HEK293 (cell line): ENCODE data around the gene RHOT2.

Source experiments
- BCL11B ChIP-seq: fragments of 450-650 bp; formaldehyde crosslinking; IDR thresholded peaks from 2 replicates; pipeline ENCODE4 v1.5.1; 2016; ENCODE audit warnings: low read depth, missing biosample characterization, missing genetic modification characterization
- CTCF ChIP-seq: fragments of 450-650 bp; formaldehyde crosslinking; IDR thresholded peaks from 2 replicates; pipeline ENCODE4 v1.5.1; 2016; ENCODE audit warnings: missing biosample characterization, missing genetic modification characterization
- EGR2 ChIP-seq: fragments of 450-650 bp; formaldehyde crosslinking; IDR thresholded peaks from 2 replicates; pipeline ENCODE4 v1.5.1; 2016; ENCODE audit warnings: low read depth, missing biosample characterization, missing genetic modification characterization
- GLIS2 ChIP-seq: fragments of 450-650 bp; formaldehyde crosslinking; IDR thresholded peaks from 2 replicates; pipeline ENCODE4 v1.5.1; 2016; ENCODE audit warnings: missing biosample characterization, missing genetic modification characterization
- IKZF3 ChIP-seq: fragments of 450-650 bp; IDR thresholded peaks from 2 replicates; pipeline ENCODE4 v1.5.0; 2018; ENCODE audit warnings: missing biosample characterization, mild to moderate bottlenecking, missing genetic modification characterization, moderate library complexity
- PRDM4 ChIP-seq: fragments of 450-650 bp; formaldehyde crosslinking; IDR thresholded peaks from 2 replicates; pipeline ENCODE4 v1.5.1; 2017; ENCODE audit warnings: missing biosample characterization, missing genetic modification characterization
- PRDM6 ChIP-seq: fragments of 450-650 bp; formaldehyde crosslinking; IDR thresholded peaks from 2 replicates; pipeline ENCODE4 v1.5.1; 2017; ENCODE audit warnings: missing biosample characterization, missing genetic modification characterization
- REST ChIP-seq: fragments of 450-650 bp; formaldehyde crosslinking; IDR thresholded peaks from 2 replicates; pipeline ENCODE4 v1.5.1; 2016; ENCODE audit warnings: missing biosample characterization, missing genetic modification characterization
- SP3 ChIP-seq: fragments of 450-650 bp; formaldehyde crosslinking; IDR thresholded peaks from 2 replicates; pipeline ENCODE4 v1.5.1; 2016; ENCODE audit warnings: missing biosample characterization, missing genetic modification characterization
- ZBTB7A ChIP-seq: fragments of 450-650 bp; formaldehyde crosslinking; IDR thresholded peaks from 2 replicates; pipeline ENCODE4 v1.5.1; 2016; ENCODE audit warnings: low read depth, missing biosample characterization, missing genetic modification characterization
- ZBTB8A ChIP-seq: fragments of 450-650 bp; formaldehyde crosslinking; IDR thresholded peaks from 2 replicates; pipeline ENCODE4 v1.5.1; 2016; ENCODE audit warnings: missing biosample characterization, missing genetic modification characterization
- ZIC2 ChIP-seq: fragments of 450-650 bp; formaldehyde crosslinking; IDR thresholded peaks from 2 replicates; pipeline ENCODE4 v1.5.1; 2016; ENCODE audit warnings: missing biosample characterization, missing genetic modification characterization
- ZNF146 ChIP-seq: fragments of 450-650 bp; formaldehyde crosslinking; IDR thresholded peaks from 2 replicates; pipeline ENCODE4 v1.5.1; 2016; ENCODE audit warnings: missing biosample characterization, missing genetic modification characterization
- ZNF221 ChIP-seq: fragments of 450-650 bp; formaldehyde crosslinking; IDR thresholded peaks from 2 replicates; pipeline ENCODE4 v1.5.1; 2017; ENCODE audit warnings: missing biosample characterization, missing genetic modification characterization, borderline replicate concordance
- ZNF239 ChIP-seq: fragments of 450-650 bp; formaldehyde crosslinking; IDR thresholded peaks from 2 replicates; pipeline ENCODE4 v1.5.1; 2016; ENCODE audit warnings: missing biosample characterization, missing genetic modification characterization
- ZNF341 ChIP-seq: fragments of 450-650 bp; formaldehyde crosslinking; IDR thresholded peaks from 2 replicates; pipeline ENCODE4; 2016; ENCODE audit warnings: low read depth, missing biosample characterization, missing genetic modification characterization
- ZNF394 ChIP-seq: fragments of 450-650 bp; formaldehyde crosslinking; IDR thresholded peaks from 2 replicates; pipeline ENCODE4 v1.5.1; 2016; ENCODE audit warnings: missing biosample characterization, missing genetic modification characterization, mild to moderate bottlenecking, moderate library complexity, borderline replicate concordance
- ZNF398 ChIP-seq: fragments of 450-650 bp; formaldehyde crosslinking; IDR thresholded peaks from 2 replicates; pipeline ENCODE4 v1.5.1; 2017; ENCODE audit warnings: missing biosample characterization, missing genetic modification characterization
- ZNF433 ChIP-seq: fragments of 450-650 bp; formaldehyde crosslinking; IDR thresholded peaks from 2 replicates; pipeline ENCODE4 v1.5.1; 2016; ENCODE audit warnings: missing biosample characterization, missing genetic modification characterization, low read depth
- ZNF600 ChIP-seq: fragments of 450-650 bp; formaldehyde crosslinking; IDR thresholded peaks from 2 replicates; pipeline ENCODE4 v1.5.1; 2016; ENCODE audit warnings: missing biosample characterization, missing genetic modification characterization
- ZNF610 ChIP-seq: fragments of 450-650 bp; formaldehyde crosslinking; IDR thresholded peaks from 2 replicates; pipeline ENCODE4 v1.5.1; 2016; ENCODE audit warnings: missing biosample characterization, missing genetic modification characterization, borderline replicate concordance
- ZNF621 ChIP-seq: fragments of 450-650 bp; formaldehyde crosslinking; IDR thresholded peaks from 2 replicates; pipeline ENCODE4 v1.5.1; 2017; ENCODE audit warnings: missing biosample characterization, missing genetic modification characterization
- ZNF645 ChIP-seq: fragments of 450-650 bp; formaldehyde crosslinking; IDR thresholded peaks from 2 replicates; pipeline ENCODE4; 2016; ENCODE audit warnings: missing biosample characterization, missing genetic modification characterization
- ZNF76 ChIP-seq: fragments of 450-650 bp; formaldehyde crosslinking; IDR thresholded peaks from 2 replicates; pipeline ENCODE4; 2016; ENCODE audit warnings: low read depth, missing biosample characterization, missing genetic modification characterization, borderline replicate concordance
- ZNF837 ChIP-seq: fragments of 450-650 bp; formaldehyde crosslinking; IDR thresholded peaks from 2 replicates; pipeline ENCODE4 v1.5.1; 2016; ENCODE audit warnings: missing biosample characterization, missing genetic modification characterization
- ZNF843 ChIP-seq: fragments of 450-650 bp; formaldehyde crosslinking; IDR thresholded peaks from 2 replicates; pipeline ENCODE4 v1.5.1; 2016; ENCODE audit warnings: missing biosample characterization, missing genetic modification characterization
- ZXDB ChIP-seq: fragments of 450-650 bp; formaldehyde crosslinking; IDR thresholded peaks from 2 replicates; pipeline ENCODE4 v1.5.1; 2016; ENCODE audit warnings: missing biosample characterization, missing genetic modification characterization

Gene RHOT2

GRCh38 chr16:720447-720989, 52.6 kb downstream of the RHOT2 start (continued):
- TF ChIP-seq CTCF (tag by site-specific recombination) (peak; percentile 74), SP3 (tag by site-specific recombination) (peak; percentile 81), REST (tag by site-specific recombination) (peak; percentile 44; the same call in 1 of the 2 replicates), ZNF837 (tag by site-specific recombination) (peak; percentile 29; the same call in 1 of the 2 replicates), ZNF221 (tag by site-specific recombination) (no peak), PRDM6 (tag by site-specific recombination) (no peak), EGR2 (tag by site-specific recombination) (peak; percentile 96), ZNF600 (tag by site-specific recombination) (peak; percentile 88), ZNF843 (tag by site-specific recombination) (peak; percentile 47; the same call in 1 of the 2 replicates), PRDM4 (tag by site-specific recombination) (peak; percentile 22; the same call in 1 of the 2 replicates), IKZF3 (tag by site-specific recombination) (peak; percentile 9; the same call in 1 of the 2 replicates), ZNF621 (tag by site-specific recombination) (no peak), ZNF433 (tag by site-specific recombination) (no peak), ZNF645 (tag by site-specific recombination) (peak; percentile 57; the same call in 1 of the 2 replicates), ZNF76 (tag by site-specific recombination) (peak; percentile 89), ZNF610 (tag by site-specific recombination) (no peak), ZNF146 (tag by site-specific recombination) (no peak), ZNF394 (tag by site-specific recombination) (0 out of 2 replicates have a peak, but pooled peaks have one; percentile 16), GLIS2 (tag by site-specific recombination) (peak; percentile 93), ZNF341 (peak; percentile 88), BCL11B (tag by site-specific recombination) (peak; percentile 16; the same call in 1 of the 2 replicates), ZNF239 (tag by site-specific recombination) (0 out of 2 replicates have a peak, but pooled peaks have one; percentile 21), ZBTB7A (tag by site-specific recombination) (peak; percentile 74; the same call in 1 of the 2 replicates), ZNF398 (tag by site-specific recombination) (0 out of 2 replicates have a peak, but pooled peaks have one; percentile 17), ZIC2 (tag by site-specific recombination) (peak; percentile 92), ZXDB (tag by site-specific recombination) (peak; percentile 64; the same call in 1 of the 2 replicates), ZBTB8A (tag by site-specific recombination) (peak; percentile 69)
